ENCODE results near the gene ANAPC2. TPM values are rescaled to one million over a fixed set of nuclear protein-coding genes. Genes with fewer than 3 reads are reported as not detected.

ANAPC2 gene
- total RNA-seq, 2 donors from 2014 or later: 32.5 to 64.5 TPM

- Histone ChIP-seq H3K36me3 (no peaks in the 10 kb centered on the region), H3K4me3 (no peak overlapping the region), H3K27me3 (replicated peaks; ENCODE audit: insufficient read depth) (peaks cover 4% of the 10 kb centered on the region), H3K9me3 (no peaks in the 10 kb centered on the region), H3K27ac (peak overlapping the region; percentile 66 to 79), H3K4me1 (replicated peaks) (peaks cover 4% of the 10 kb centered on the region)
- intact Hi-C loops (cut with DNase I): loop anchor here (5.0 kb wide), 1 partner anchor 109 kb away; no protein-coding TSS in a partner anchor
- no peak for DNase-seq (ENCODE audit: low spot score)
- TF ChIP-seq, protein P1, sequence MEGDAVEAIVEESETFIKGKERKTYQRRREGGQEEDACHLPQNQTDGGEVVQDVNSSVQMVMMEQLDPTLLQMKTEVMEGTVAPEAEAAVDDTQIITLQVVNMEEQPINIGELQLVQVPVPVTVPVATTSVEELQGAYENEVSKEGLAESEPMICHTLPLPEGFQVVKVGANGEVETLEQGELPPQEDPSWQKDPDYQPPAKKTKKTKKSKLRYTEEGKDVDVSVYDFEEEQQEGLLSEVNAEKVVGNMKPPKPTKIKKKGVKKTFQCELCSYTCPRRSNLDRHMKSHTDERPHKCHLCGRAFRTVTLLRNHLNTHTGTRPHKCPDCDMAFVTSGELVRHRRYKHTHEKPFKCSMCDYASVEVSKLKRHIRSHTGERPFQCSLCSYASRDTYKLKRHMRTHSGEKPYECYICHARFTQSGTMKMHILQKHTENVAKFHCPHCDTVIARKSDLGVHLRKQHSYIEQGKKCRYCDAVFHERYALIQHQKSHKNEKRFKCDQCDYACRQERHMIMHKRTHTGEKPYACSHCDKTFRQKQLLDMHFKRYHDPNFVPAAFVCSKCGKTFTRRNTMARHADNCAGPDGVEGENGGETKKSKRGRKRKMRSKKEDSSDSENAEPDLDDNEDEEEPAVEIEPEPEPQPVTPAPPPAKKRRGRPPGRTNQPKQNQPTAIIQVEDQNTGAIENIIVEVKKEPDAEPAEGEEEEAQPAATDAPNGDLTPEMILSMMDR (IDR thresholded peaks at IDR 0.05): no peak
- TF ChIP-seq POLR2A (IDR thresholded peaks at IDR 0.05) (no peak), POLR2AphosphoS5 (IDR thresholded peaks at IDR 0.05) (no peak)
- WGBS: 50% methylated on average over 18 of the region's 18 CpGs
Observed at GRCh38 chr9:137226338-137227053, 38.1 kb upstream of the ANAPC2 start.

DNA sequence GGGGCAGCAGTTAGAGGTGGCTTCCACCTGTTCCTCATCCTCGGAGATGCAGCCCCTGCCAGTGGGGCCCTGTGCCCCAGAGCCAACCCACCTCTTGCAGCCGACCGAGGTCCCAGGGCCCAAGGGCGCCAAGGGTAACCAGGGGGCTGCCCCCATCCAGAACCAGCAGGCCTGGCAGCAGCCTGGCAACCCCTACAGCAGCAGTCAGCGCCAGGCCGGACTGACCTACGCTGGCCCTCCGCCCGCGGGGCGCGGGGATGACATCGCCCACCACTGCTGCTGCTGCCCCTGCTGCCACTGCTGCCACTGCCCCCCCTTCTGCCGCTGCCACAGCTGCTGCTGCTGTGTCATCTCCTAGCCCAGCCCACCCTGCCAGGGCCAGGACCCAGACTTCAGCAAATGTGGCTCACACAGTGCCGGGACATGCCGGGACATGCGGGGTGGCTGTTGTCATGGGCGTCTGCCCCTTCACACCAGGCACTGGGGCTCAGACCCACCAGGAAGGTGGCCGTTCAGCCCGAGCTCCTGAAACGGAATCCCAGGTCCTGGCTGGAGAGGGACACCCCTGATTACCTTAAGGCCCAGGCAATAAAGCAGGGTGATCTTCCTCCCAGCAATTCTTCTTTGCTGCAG, 37.5 kb upstream of the ANAPC2 start:
- Histone ChIP-seq H3K27me3 (replicated peaks; ENCODE audit: insufficient read depth) (peaks cover under 1% of the 10 kb centered on the region), H3K27ac (peak overlapping the region in 1 of 2 donors; percentile 79), H3K36me3 (no peaks in the 10 kb centered on the region), H3K4me3 (no peak overlapping the region), H3K4me1 (replicated peaks) (peaks cover 4% of the 10 kb centered on the region), H3K9me3 (no peaks in the 10 kb centered on the region)
- TF ChIP-seq POLR2AphosphoS5 (IDR thresholded peaks at IDR 0.05) (no peak), POLR2A (IDR thresholded peaks at IDR 0.05) (no peak)
- TF ChIP-seq, protein P1 (IDR thresholded peaks at IDR 0.05): no peak
- WGBS: 56% methylated on average over 21 of the region's 21 CpGs
- intact Hi-C loops (cut with DNase I): loop anchor here (5.0 kb wide), 1 partner anchor 109 kb away; no protein-coding TSS in a partner anchor
- DNase-seq (ENCODE audit: low spot score): no peak

GRCh38 chr9:137224830-137225694, 36.7 kb upstream of the ANAPC2 start, which contains the start of gene CYSRT1:
Gene CYSRT1 (plus strand): TSS chr9:137225174. CDS start chr9:137225622, 448 bp downstream.
- H3K27me3 ChIP-seq (replicated peaks; ENCODE audit: insufficient read depth): no peaks in the 10 kb centered on the region
- no peaks in the 10 kb centered on the region for H3K36me3 ChIP-seq
- TF ChIP-seq, protein P1 (IDR thresholded peaks at IDR 0.05): no peak
- TF ChIP-seq POLR2AphosphoS5 (IDR thresholded peaks at IDR 0.05): no peak
- no peak for TF ChIP-seq POLR2A (IDR thresholded peaks at IDR 0.05)
- H3K27ac ChIP-seq: peak within 1 kb of the TSS; percentile 78 to 79
- H3K4me1 ChIP-seq (replicated peaks): peaks cover 4% of the 10 kb centered on the region
- no peaks in the 10 kb centered on the region for H3K9me3 ChIP-seq
- WGBS: 58% methylated on average over 23 of the region's 23 CpGs
- no peak for DNase-seq (ENCODE audit: low spot score)
- intact Hi-C loops (cut with DNase I): loop anchor here (5.0 kb wide), 1 partner anchor 108 kb away; no protein-coding TSS in a partner anchor
- H3K4me3 ChIP-seq: peak within 1 kb of the TSS; percentile 45 to 54

GRCh38 chr9:137223078-137223970, 35.0 kb upstream of the ANAPC2 start:
- Histone ChIP-seq H3K27me3 (replicated peaks; ENCODE audit: insufficient read depth) (no peaks in the 10 kb centered on the region), H3K36me3 (no peaks in the 10 kb centered on the region), H3K4me3 (peak overlapping the region; percentile 45 to 54), H3K27ac (peak overlapping the region; percentile 76 to 78), H3K9me3 (no peaks in the 10 kb centered on the region), H3K4me1 (replicated peaks) (peaks cover 4% of the 10 kb centered on the region)
- WGBS: 2% methylated on average over 29 of the region's 63 CpGs
- TF ChIP-seq POLR2A (IDR thresholded peaks at IDR 0.05) (peak; percentile 34), POLR2AphosphoS5 (IDR thresholded peaks at IDR 0.05) (peak; percentile 98)
- TF ChIP-seq, protein P1 (IDR thresholded peaks at IDR 0.05): peak in 1 of 4 experiments; percentile 11
- peak; percentile 96 for DNase-seq (ENCODE audit: low spot score)
- intact Hi-C loops (cut with DNase I): no loop called here

All from prostate gland (tissue), 2 donors.